NCI-H1417 (cell line): ENCODE results near the gene MAMSTR.

Experiments used
- DNase-seq, 3 experiments: peaks; one replicate each; lab custom pipeline; 2025; lab: John Stamatoyannopoulos, UW

The MAMSTR gene

GRCh38 chr19:48746110-48746509 lies 26.6 kb upstream of the MAMSTR start:
- no peak for DNase-seq

GRCh38 chr19:48745208-48745995 lies 25.9 kb upstream of the MAMSTR start:
- DNase-seq, result peak; percentile 10 to 67 (median 31)

- DNase-seq, result no peak
Observed at GRCh38 chr19:48742096-48742495, 22.6 kb upstream of the MAMSTR start.

- peak in 1 of 3 experiments; percentile 34 for DNase-seq
Observed at GRCh38 chr19:48741129-48741999, 21.8 kb upstream of the MAMSTR start.

- no peak for DNase-seq
Observed at GRCh38 chr19:48740164-48740972, 20.8 kb upstream of the MAMSTR start, which contains the start of gene RASIP1. RASIP1 (minus strand) TSS chr19:48740610; CDS start chr19:48740282, 328 bp downstream.

GRCh38 chr19:48739404-48740163 lies 20.1 kb upstream of the MAMSTR start:
- DNase-seq, result peak in 2 of 3 experiments; percentile 44 to 68

- DNase-seq, result peak; percentile 91 to 96 (median 92)
Observed at GRCh38 chr19:48738557-48739403, 19.3 kb upstream of the MAMSTR start.

GRCh38 chr19:48737360-48737998 lies 18.0 kb upstream of the MAMSTR start:
- DNase-seq, result peak in 1 of 3 experiments; percentile 42

- peak in 1 of 3 experiments; percentile 87 for DNase-seq
Observed at GRCh38 chr19:48735031-48735615, 15.6 kb upstream of the MAMSTR start.

- no peak for DNase-seq
Observed at GRCh38 chr19:48734625-48735024, 15.1 kb upstream of the MAMSTR start.

GRCh38 chr19:48731452-48731851 lies 11.9 kb upstream of the MAMSTR start:
- DNase-seq, result no peak

GRCh38 chr19:48728911-48729664 lies 9.6 kb upstream of the MAMSTR start:
- no peak for DNase-seq

GRCh38 chr19:48726556-48726955 lies 7.0 kb upstream of the MAMSTR start:
- DNase-seq, result no peak

- DNase-seq, result peak in 2 of 3 experiments; percentile 36 to 46
Observed at GRCh38 chr19:48724796-48725753, 5.5 kb upstream of the MAMSTR start.

- no peak for DNase-seq
Observed at GRCh38 chr19:48722196-48722708, 2.7 kb upstream of the MAMSTR start.

- peak; percentile 97 to 100 (median 99) for DNase-seq
Observed at GRCh38 chr19:48720613-48721296, 1.2 kb upstream of the MAMSTR start.

- no peak for DNase-seq
Observed at GRCh38 chr19:48720251-48720612, 707 bp upstream of the MAMSTR start.
